Measurements from ENCODE around the gene RPS17.
"Not testable (repeated sequence)": the region's sequence is repeated elsewhere in the genome, so short reads cannot be mapped to it uniquely, and the experiment has no call there.

DNA sequence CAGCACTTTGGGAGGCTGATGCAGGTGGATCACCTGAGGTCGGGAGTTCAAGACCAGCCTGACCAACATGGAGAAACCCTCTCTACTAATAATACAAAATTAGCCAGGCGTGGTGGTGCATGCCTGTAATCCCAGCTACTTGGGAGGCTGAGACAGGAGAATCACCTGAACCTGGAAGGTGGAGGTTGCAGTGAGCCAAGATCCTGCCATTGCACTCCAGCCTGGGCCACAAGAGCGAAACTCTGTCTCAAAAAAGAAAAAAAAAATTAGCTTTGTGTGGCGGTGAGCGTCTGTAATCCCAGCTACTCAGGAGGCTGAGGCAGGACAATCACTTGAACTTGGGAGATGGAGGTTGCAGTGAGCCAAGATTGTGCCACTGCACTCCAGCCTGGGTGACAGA is 5.1 kb downstream of the RPS17 start:
- not testable (repeated sequence) for TF ChIP-seq EZH2 (IDR thresholded peaks at IDR 0.05); POLR2AphosphoS5 (IDR thresholded peaks at IDR 0.05; ENCODE audit: borderline replicate concordance, low read depth, low read length)

Data from SK-N-MC (cell line).